CD14-positive monocyte (primary cell): Measurements from ENCODE around the gene ASPN. TPM values are rescaled to one million over a fixed set of nuclear protein-coding genes. Genes with fewer than 3 reads are reported as not detected.
"Not testable (repeated sequence)": the region's sequence is repeated elsewhere in the genome, so short reads cannot be mapped to it uniquely, and the experiment has no call there.

ENCODE experiments used
- DNase-seq, 3 donors: peaks; one replicate each; pipeline ENCODE4 v3.0.0-alpha.2; 2011 to 2022
- H2AFZ ChIP-seq: 2 replicates; pipeline ENCODE4 v1.6.0; 2012; ENCODE audit warnings: mild to moderate bottlenecking, low read depth, low read length, inconsistent platforms; ENCODE audit not compliant: insufficient read depth, poor library complexity, severe bottlenecking
- H3K27ac ChIP-seq, 2 donors: 1 replicate in 1 of 2; 2 replicates in 1 of 2; pipeline ENCODE4 v1.5.1; 2012 to 2013; ENCODE audit warnings: low read length in 2 of 2, control low read depth in 1 of 2, inconsistent platforms in 1 of 2, low read depth in 1 of 2, mild to moderate bottlenecking in 1 of 2
- H3K27me3 ChIP-seq, 2 donors: one replicate each; pipeline versions ENCODE4 v1.6.0 to v1.6.1; 2011 to 2013; ENCODE audit warnings: low read length in 2 of 2; ENCODE audit not compliant: control insufficient read depth in 2 of 2, insufficient read depth in 2 of 2
- H3K36me3 ChIP-seq, 2 donors: replicated peaks in 1 of 2; 1 replicate in 1 of 2; 2 replicates in 1 of 2; pipeline versions ENCODE4 v1.5.1 to v1.6.1; 2012 to 2013; ENCODE audit warnings: low read length in 2 of 2, control low read depth in 1 of 2, inconsistent platforms in 1 of 2, mild to moderate bottlenecking in 1 of 2; ENCODE audit not compliant: insufficient read depth in 2 of 2, control insufficient read depth in 1 of 2
- H3K4me1 ChIP-seq, 2 donors: 1 replicate in 1 of 2; 2 replicates in 1 of 2; pipeline versions ENCODE4 v1.5.1 to v1.6.1; 2012 to 2013; ENCODE audit warnings: low read length in 2 of 2, control low read depth in 1 of 2, inconsistent platforms in 1 of 2, mild to moderate bottlenecking in 1 of 2, moderate library complexity in 1 of 2; ENCODE audit not compliant: insufficient read depth in 2 of 2, control insufficient read depth in 1 of 2
- H3K4me2 ChIP-seq: replicated peaks from 2 replicates; pipeline ENCODE3; 2012; ENCODE audit warnings: low read length, moderate library complexity, mild to moderate bottlenecking; ENCODE audit not compliant: poor library complexity, severe bottlenecking; ENCODE audit errors: extremely low read depth
- H3K4me3 ChIP-seq, 3 experiments: fragments of 200-600 bp in 1 of 3; sonication (generic) in 1 of 3; replicated peaks in 1 of 3; 1 replicate in 2 of 3; 2 replicates in 1 of 3; pipeline ENCODE4 v1.5.1; 2011 to 2013; ENCODE audit warnings: low read length in 3 of 3, mild to moderate bottlenecking in 3 of 3, control low read depth in 2 of 3, low read depth in 2 of 3, inconsistent platforms in 1 of 3, moderate library complexity in 1 of 3
- H3K79me2 ChIP-seq: 2 replicates; pipeline ENCODE4 v1.6.0; 2012; ENCODE audit warnings: mild to moderate bottlenecking, control low read depth, inconsistent platforms, low read length, moderate library complexity; ENCODE audit not compliant: insufficient read depth
- H3K9ac ChIP-seq: 2 replicates; pipeline ENCODE4 v1.6.0; 2017; ENCODE audit warnings: low read length, mild to moderate bottlenecking; ENCODE audit not compliant: insufficient read depth, poor library complexity, severe bottlenecking
- H3K9me3 ChIP-seq, 2 donors: replicated peaks in 1 of 2; 1 replicate in 1 of 2; 2 replicates in 1 of 2; pipeline versions ENCODE4 v1.5.1 to v1.6.1; 2012 to 2013; ENCODE audit warnings: low read length in 2 of 2, control low read depth in 1 of 2; ENCODE audit not compliant: control insufficient read depth in 1 of 2, insufficient read depth in 1 of 2
- H4K20me1 ChIP-seq: 2 replicates; pipeline ENCODE4 v1.6.0; 2012; ENCODE audit warnings: mild to moderate bottlenecking, low read length, control low read depth, moderate library complexity; ENCODE audit not compliant: insufficient read depth
- H3K27ac Mint-ChIP-seq, 7 donors: one replicate each; pipeline ENCODE4 v1.8.0; 2020; ENCODE audit warnings: mild to moderate bottlenecking in 7 of 7, mixed read lengths in 7 of 7, moderate library complexity in 6 of 7, inconsistent platforms in 2 of 7
- H3K27me3 Mint-ChIP-seq, 3 donors: one replicate each; pipeline ENCODE4 v1.8.0; 2021 to 2022; ENCODE audit warnings: low read depth in 3 of 3, mild to moderate bottlenecking in 3 of 3, mixed read lengths in 3 of 3, moderate library complexity in 3 of 3, inconsistent platforms in 1 of 3
- H3K36me3 Mint-ChIP-seq, 2 donors: one replicate each; pipeline ENCODE4 v1.8.0; 2020; ENCODE audit warnings: mixed read lengths in 2 of 2, inconsistent platforms in 1 of 2, mild to moderate bottlenecking in 1 of 2
- H3K4me1 Mint-ChIP-seq: one replicate; pipeline ENCODE4 v1.8.0; 2020; ENCODE audit warnings: mild to moderate bottlenecking, mixed read lengths
- H3K4me3 Mint-ChIP-seq, 2 donors: one replicate each; pipeline ENCODE4 v1.8.0; 2020; ENCODE audit warnings: mild to moderate bottlenecking in 2 of 2, mixed read lengths in 2 of 2, moderate library complexity in 1 of 2
- H3K9me3 Mint-ChIP-seq, 7 donors: one replicate each; pipeline ENCODE4 v1.8.0; 2020 to 2022; ENCODE audit warnings: mixed read lengths in 7 of 7, mild to moderate bottlenecking in 6 of 7, moderate library complexity in 6 of 7, inconsistent platforms in 2 of 7
- CTCF ChIP-seq: fragments of 200-600 bp; IDR thresholded peaks from one replicate; pipeline ENCODE4 v1.8.0; 2022; ENCODE audit warnings: antibody characterized with exemption, mild to moderate bottlenecking
- WGBS: methylation state at CpG from one replicate; pipeline ENCODE4 v1.1.5; 2013; ENCODE audit warnings: missing lambda C conversion rate; ENCODE audit not compliant: insufficient coverage; 5-methylcytosine and 5-hydroxymethylcytosine counted together
- intact Hi-C, 2 donors: fragments of 100-400 bp; cut with micrococcal nuclease; formaldehyde crosslinking; loops; one replicate each; pipeline versions ENCODE4 v1.15.0 to v1.15.1; 2023
- polyA plus RNA-seq, 3 donors: library from polyadenylated mRNA; depleted of rRNA in 1 of 3; unstranded in 2 of 3; stranded (reverse) in 1 of 3; fragments of 300-500 nt in 2 of 3; fragments of >200 nt in 1 of 3; fragmentation: Illumina TruSeq in 2 of 3; gene quantifications; 1 replicate in 2 of 3; 2 replicates in 1 of 3; pipeline ENCODE4 v1.2.3, GENCODE V29; 2012 to 2021

The ASPN gene
- polyA plus RNA-seq, 3 donors = not detected

GRCh38 chr9:92422611-92423338, 59.5 kb downstream of the ASPN start:
- H3K4me1 Mint-ChIP-seq = peaks cover 5% of the 10 kb centered on the region
- H3K27me3 ChIP-seq = no peaks in the 10 kb centered on the region
- no peaks in the 10 kb centered on the region for H3K4me1 ChIP-seq
- no peaks in the 10 kb centered on the region for H3K9me3 Mint-ChIP-seq
- peaks cover 3 to 4% of the 10 kb centered on the region in 2 donors for H3K36me3 Mint-ChIP-seq
- intact Hi-C loops = no loop called here
- no peak overlapping the region for H2AFZ ChIP-seq
- no peak overlapping the region for H3K27ac Mint-ChIP-seq
- H4K20me1 ChIP-seq = no peaks in the 10 kb centered on the region
- H3K27me3 Mint-ChIP-seq = peaks cover 0 to 4% (median 0%) of the 10 kb centered on the region in 3 donors
- H3K4me2 ChIP-seq = no peak overlapping the region
- H3K9me3 ChIP-seq = no peaks in the 10 kb centered on the region
- H3K36me3 ChIP-seq = no peaks in the 10 kb centered on the region
- no peaks in the 10 kb centered on the region for H3K79me2 ChIP-seq
- no peak overlapping the region for H3K4me3 Mint-ChIP-seq
- H3K9ac ChIP-seq = no peak overlapping the region
- WGBS = 100% methylated on average over 1 of the region's 2 CpGs
- no peak for DNase-seq
- H3K27ac ChIP-seq = no peak overlapping the region
- TF ChIP-seq CTCF = no peak
- H3K4me3 ChIP-seq = no peak overlapping the region

- peaks cover 0 to 2% (median 0%) of the 10 kb centered on the region in 7 donors for H3K9me3 Mint-ChIP-seq
- no peak overlapping the region for H3K9ac ChIP-seq
- peaks cover 0 to 4% (median 3%) of the 10 kb centered on the region in 3 donors for H3K27me3 Mint-ChIP-seq
- H3K9me3 ChIP-seq = no peaks in the 10 kb centered on the region
- intact Hi-C loops = no loop called here
- H3K4me3 ChIP-seq = no peak overlapping the region
- H2AFZ ChIP-seq = no peak overlapping the region
- no peaks in the 10 kb centered on the region for H3K36me3 Mint-ChIP-seq
- H4K20me1 ChIP-seq = no peaks in the 10 kb centered on the region
- no peak for TF ChIP-seq CTCF
- no peak overlapping the region for H3K27ac ChIP-seq
- peaks cover 0 to 3% of the 10 kb centered on the region in 2 donors for H3K4me1 ChIP-seq
- no CpG with 5 or more reads among the region's 1 CpG for whole genome bisulfite sequencing
- peaks cover 13% of the 10 kb centered on the region for H3K4me1 Mint-ChIP-seq
- no peaks in the 10 kb centered on the region for H3K79me2 ChIP-seq
- no peak overlapping the region for H3K4me2 ChIP-seq
- H3K4me3 Mint-ChIP-seq = no peak overlapping the region
- no peak for DNase-seq
- no peaks in the 10 kb centered on the region for H3K27me3 ChIP-seq
- no peaks in the 10 kb centered on the region for H3K36me3 ChIP-seq
- peak overlapping the region in 1 of 7 donors; percentile 4 for H3K27ac Mint-ChIP-seq
Observed at GRCh38 chr9:92414566-92414965, 67.7 kb downstream of the ASPN start.

GRCh38 chr9:92411157-92411556, 71.1 kb downstream of the ASPN start:
- H4K20me1 ChIP-seq, H3K9ac ChIP-seq, H3K4me3 Mint-ChIP-seq, H3K36me3 Mint-ChIP-seq, H3K27me3 Mint-ChIP-seq, H3K4me2 ChIP-seq, H3K79me2 ChIP-seq, H3K27me3 ChIP-seq, H2AFZ ChIP-seq, H3K9me3 Mint-ChIP-seq, DNase-seq, H3K27ac ChIP-seq, H3K4me3 ChIP-seq, H3K9me3 ChIP-seq, intact Hi-C loops, H3K36me3 ChIP-seq: not testable (repeated sequence)
- peak overlapping the region in 1 of 7 donors; percentile 40 for H3K27ac Mint-ChIP-seq
- peaks cover 24% of the 10 kb centered on the region for H3K4me1 Mint-ChIP-seq
- peaks cover 10 to 12% of the 10 kb centered on the region in 2 donors for H3K4me1 ChIP-seq
- WGBS = no CpG with 5 or more reads among the region's 4 CpGs
